Smooth muscle cell (in vitro differentiated cells): ENCODE data around the gene TMEM179B. TPM values are rescaled to one million over a fixed set of nuclear protein-coding genes. Genes with fewer than 3 reads are reported as not detected.

Experiments used
- DNase-seq: peaks from one replicate; lab custom pipeline; 2025; ENCODE audit not compliant: unreplicated experiment; lab: John Stamatoyannopoulos, UW
- H2AFZ ChIP-seq: fragments of 200-600 bp; sonication (generic); 2 replicates; pipeline ENCODE4 v1.6.0; 2016; ENCODE audit warnings: antibody characterized with exemption, low read depth, mild to moderate bottlenecking
- H3F3A ChIP-seq: fragments of 200-600 bp; sonication (generic); 2 replicates; pipeline ENCODE4 v1.6.0; 2017; ENCODE audit warnings: antibody characterized with exemption, low read depth
- H3K27ac ChIP-seq: fragments of 200-600 bp; sonication (generic); 2 replicates; pipeline ENCODE4 v1.5.1; 2016; ENCODE audit warnings: low read depth, mild to moderate bottlenecking
- H3K27me3 ChIP-seq: fragments of 200-600 bp; sonication (generic); 2 replicates; pipeline ENCODE4 v1.6.1; 2016; ENCODE audit warnings: low read depth, mild to moderate bottlenecking
- H3K36me3 ChIP-seq: fragments of 200-600 bp; sonication (generic); 2 replicates; pipeline ENCODE4 v1.5.1; 2016; ENCODE audit warnings: low read depth
- H3K4me1 ChIP-seq: fragments of 200-600 bp; sonication (generic); 2 replicates; pipeline ENCODE4 v1.5.1; 2016; ENCODE audit warnings: low read depth
- H3K4me2 ChIP-seq: fragments of 200-600 bp; sonication (generic); 2 replicates; pipeline ENCODE4 v1.6.0; 2016; ENCODE audit warnings: mild to moderate bottlenecking
- H3K4me3 ChIP-seq: fragments of 200-600 bp; sonication (generic); 2 replicates; pipeline ENCODE4 v1.5.1; 2016; ENCODE audit warnings: mild to moderate bottlenecking
- H3K79me2 ChIP-seq: fragments of 200-600 bp; sonication (generic); 2 replicates; pipeline ENCODE4 v1.6.0; 2016; ENCODE audit warnings: low read depth, mild to moderate bottlenecking
- H3K9ac ChIP-seq: fragments of 200-600 bp; sonication (generic); 2 replicates; pipeline ENCODE4 v1.6.0; 2016; ENCODE audit warnings: low read depth
- H3K9me3 ChIP-seq: fragments of 200-600 bp; sonication (generic); replicated peaks from 2 replicates; pipeline ENCODE4 v1.5.1; 2016; ENCODE audit warnings: low read depth
- H4K20me1 ChIP-seq: fragments of 200-600 bp; sonication (generic); 2 replicates; pipeline ENCODE4 v1.6.0; 2016; ENCODE audit warnings: low read depth
- WGBS: methylation state at CpG from one replicate; pipeline ENCODE4 v1.1.7; 2016; ENCODE audit warnings: low lambda C conversion rate; 5-methylcytosine and 5-hydroxymethylcytosine counted together
- polyA plus RNA-seq: library from polyadenylated mRNA; unstranded; fragments of >200 nt; fragmentation: Nextera tagmentation; extraction: Ambion mirVana; gene quantifications from 2 replicates; pipeline ENCODE4 v1.2.1, GENCODE V29; 2016
- total RNA-seq: library from RNA; depleted of rRNA; stranded (reverse); fragments of >200 nt; gene quantifications from 2 replicates; pipeline ENCODE4 v1.2.3, GENCODE V29; 2014
- TF ChIP-seq, protein P1 (sequence below): fragments of 200-600 bp; sonication (generic); IDR thresholded peaks from 2 replicates; pipeline ENCODE4 v1.5.1; 2017; ENCODE audit warnings: borderline replicate concordance, mild to moderate bottlenecking, antibody characterized with exemption; ENCODE audit not compliant: insufficient read depth, poor library complexity, severe bottlenecking

Gene TMEM179B
- total and polyA plus RNA-seq, 2 experiments from 2014 or later, result 103 to 113 TPM

DNA sequence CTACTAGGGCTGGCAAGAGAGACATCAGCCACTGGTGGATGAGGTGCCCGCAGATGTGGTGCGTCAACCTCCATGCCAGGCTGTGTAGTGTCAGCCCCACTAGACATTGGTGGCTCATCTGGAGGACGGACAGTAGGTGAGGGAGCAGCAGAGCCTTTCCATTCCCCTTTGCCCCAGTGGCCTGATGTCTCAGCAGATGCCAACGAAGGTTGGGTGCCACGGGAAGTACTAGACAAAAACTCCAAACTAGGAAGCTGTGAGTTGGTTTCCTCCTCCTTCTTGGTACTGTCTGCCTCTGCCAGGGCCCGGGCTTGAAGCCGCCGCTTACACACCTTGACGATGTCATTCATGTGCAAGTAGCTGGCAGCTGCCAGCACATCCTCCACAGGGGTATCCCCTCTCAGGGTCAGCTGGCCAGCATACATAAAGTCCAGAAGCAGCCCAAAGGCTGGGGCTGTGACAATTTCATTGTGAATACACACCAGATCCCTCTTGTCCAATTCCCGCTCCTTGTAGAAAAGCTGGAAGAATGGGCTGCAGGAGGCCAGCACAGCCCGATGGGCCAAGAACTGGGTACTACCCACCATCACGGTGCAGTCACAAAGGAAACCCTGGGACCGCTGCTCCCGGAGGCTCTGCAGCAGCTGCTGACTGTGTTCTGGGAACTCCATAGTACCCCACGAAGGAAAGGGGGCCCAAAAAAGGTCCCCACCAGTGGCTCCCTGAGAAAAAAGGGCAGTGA, 34.0 kb upstream of the TMEM179B start:
- TF ChIP-seq, protein P1, sequence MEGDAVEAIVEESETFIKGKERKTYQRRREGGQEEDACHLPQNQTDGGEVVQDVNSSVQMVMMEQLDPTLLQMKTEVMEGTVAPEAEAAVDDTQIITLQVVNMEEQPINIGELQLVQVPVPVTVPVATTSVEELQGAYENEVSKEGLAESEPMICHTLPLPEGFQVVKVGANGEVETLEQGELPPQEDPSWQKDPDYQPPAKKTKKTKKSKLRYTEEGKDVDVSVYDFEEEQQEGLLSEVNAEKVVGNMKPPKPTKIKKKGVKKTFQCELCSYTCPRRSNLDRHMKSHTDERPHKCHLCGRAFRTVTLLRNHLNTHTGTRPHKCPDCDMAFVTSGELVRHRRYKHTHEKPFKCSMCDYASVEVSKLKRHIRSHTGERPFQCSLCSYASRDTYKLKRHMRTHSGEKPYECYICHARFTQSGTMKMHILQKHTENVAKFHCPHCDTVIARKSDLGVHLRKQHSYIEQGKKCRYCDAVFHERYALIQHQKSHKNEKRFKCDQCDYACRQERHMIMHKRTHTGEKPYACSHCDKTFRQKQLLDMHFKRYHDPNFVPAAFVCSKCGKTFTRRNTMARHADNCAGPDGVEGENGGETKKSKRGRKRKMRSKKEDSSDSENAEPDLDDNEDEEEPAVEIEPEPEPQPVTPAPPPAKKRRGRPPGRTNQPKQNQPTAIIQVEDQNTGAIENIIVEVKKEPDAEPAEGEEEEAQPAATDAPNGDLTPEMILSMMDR, result no peak
- Histone ChIP-seq H3K4me2 (peak overlapping the region; percentile 82), H3F3A (peaks cover 2% of the 10 kb centered on the region), H3K79me2 (peaks cover 21% of the 10 kb centered on the region), H4K20me1 (no peaks in the 10 kb centered on the region), H2AFZ (peak overlapping the region; percentile 97), H3K4me3 (peak overlapping the region; percentile 81), H3K4me1 (no peaks in the 10 kb centered on the region), H3K27ac (no peak overlapping the region), H3K9me3 (no peaks in the 10 kb centered on the region), H3K36me3 (no peaks in the 10 kb centered on the region), H3K27me3 (no peaks in the 10 kb centered on the region), H3K9ac (no peak overlapping the region)
- DNase-seq, result no peak
- 92% methylated on average over 15 of the region's 15 CpGs for WGBS

DNA sequence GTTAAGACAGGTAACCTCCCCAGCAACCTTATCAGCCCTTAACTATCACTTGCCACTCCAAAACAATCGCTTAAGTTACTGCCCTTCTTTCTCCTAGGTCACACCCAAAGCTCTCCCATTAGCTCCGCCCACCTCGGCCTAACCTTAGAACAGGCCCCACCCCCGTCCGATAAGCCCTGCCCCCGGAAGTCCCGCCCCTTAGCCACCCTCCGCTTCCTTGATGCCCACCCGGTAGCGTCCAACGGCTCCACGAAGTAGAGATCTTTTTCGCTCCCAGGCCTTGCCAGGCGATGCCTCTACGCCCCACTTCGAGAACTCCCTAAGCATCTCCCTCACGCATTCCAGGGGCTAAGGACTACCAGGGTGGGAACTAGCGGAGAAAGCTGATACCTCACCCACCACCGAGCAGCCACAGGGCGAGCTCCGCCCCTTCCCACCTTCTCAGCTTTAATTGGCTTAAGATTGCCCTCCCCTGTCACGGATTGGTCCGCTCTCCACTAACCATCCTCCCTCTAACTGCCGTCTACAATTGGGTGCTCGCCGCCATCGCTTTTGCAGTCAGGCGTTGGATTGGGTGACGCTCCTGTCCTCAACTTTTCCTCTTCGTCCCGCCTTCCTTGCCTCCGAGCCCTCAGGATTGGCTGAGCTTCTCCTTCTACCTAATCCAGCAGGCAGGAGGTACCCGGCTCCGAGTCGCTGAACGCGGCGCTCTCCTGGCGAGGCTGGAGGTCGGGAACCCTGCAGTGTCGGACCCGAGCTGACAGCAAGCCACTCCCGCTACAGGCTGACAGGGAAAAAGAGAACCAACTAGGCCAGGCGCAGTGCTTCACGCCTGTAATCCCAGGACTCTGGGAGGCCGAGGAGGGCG, 33.2 kb upstream of the TMEM179B start, which contains the start of gene ZBTB3:
ZBTB3 (minus strand) TSS at position 425 of the 868 bp plus-strand sequence. CDS start 496 bp downstream, outside the sequence.
- peak; percentile 95 for DNase-seq

DNA sequence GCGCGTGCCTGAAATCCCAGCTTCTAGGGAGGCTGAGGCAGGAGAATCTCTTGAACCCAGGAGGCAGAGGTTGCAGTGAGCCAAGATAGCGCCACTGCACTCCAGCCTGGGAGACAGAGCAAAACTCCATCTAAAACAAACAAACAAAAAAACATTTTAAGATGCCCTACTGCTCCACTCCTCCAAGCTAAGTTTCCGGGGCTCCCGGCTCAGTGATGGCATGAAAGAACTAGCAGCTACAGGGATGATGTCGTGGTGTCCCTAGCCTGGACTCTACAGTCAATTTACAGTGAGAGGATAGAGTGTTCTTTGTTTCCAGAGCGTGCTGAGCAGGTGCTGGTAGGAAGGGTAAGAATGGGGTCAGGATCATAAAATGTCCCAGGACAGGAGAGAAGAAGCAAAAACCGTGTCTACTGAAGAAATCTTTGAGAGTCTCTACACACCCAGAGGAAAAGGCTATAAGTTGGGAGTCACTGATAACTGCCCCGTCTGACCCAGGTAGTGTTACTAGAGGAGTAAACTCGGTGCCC, 32.1 kb upstream of the TMEM179B start:
- no peak overlapping the region for H3K27ac ChIP-seq
- H4K20me1 ChIP-seq, result no peaks in the 10 kb centered on the region
- no peaks in the 10 kb centered on the region for H3K9me3 ChIP-seq
- TF ChIP-seq, protein P1, result no peak
- H3K27me3 ChIP-seq, result no peaks in the 10 kb centered on the region
- H3K79me2 ChIP-seq, result peaks cover 21% of the 10 kb centered on the region
- DNase-seq, result no peak
- no peak overlapping the region for H3K4me2 ChIP-seq
- 89% methylated on average over 10 of the region's 10 CpGs for WGBS
- H3K9ac ChIP-seq, result no peak overlapping the region
- no peak overlapping the region for H2AFZ ChIP-seq
- no peak overlapping the region for H3K4me3 ChIP-seq
- no peaks in the 10 kb centered on the region for H3K4me1 ChIP-seq
- no peaks in the 10 kb centered on the region for H3F3A ChIP-seq
- no peaks in the 10 kb centered on the region for H3K36me3 ChIP-seq

More for the DNA sequence above, 33.2 kb upstream of the TMEM179B start, which contains the start of gene ZBTB3:
- Histone ChIP-seq H3K4me1 (no peaks in the 10 kb centered on the region), H2AFZ (peak within 1 kb of the TSS; percentile 97), H3K79me2 (peaks cover 21% of the 10 kb centered on the region), H3K9me3 (no peaks in the 10 kb centered on the region), H3K4me2 (peak within 1 kb of the TSS; percentile 82), H3K36me3 (no peaks in the 10 kb centered on the region), H4K20me1 (no peaks in the 10 kb centered on the region), H3K27ac (peak within 1 kb of the TSS; percentile 73), H3K27me3 (no peaks in the 10 kb centered on the region), H3K4me3 (peak within 1 kb of the TSS; percentile 81), H3F3A (no peaks in the 10 kb centered on the region), H3K9ac (peak within 1 kb of the TSS; percentile 75)
- TF ChIP-seq, protein P1, result no peak
- WGBS, result 1% methylated on average over 46 of the region's 47 CpGs
